PC-9 (cell line): ENCODE data around the gene MRC2.

Source experiments
- CTCF ChIP-seq: fragments of 200-600 bp; sonication (generic); conservative IDR thresholded peaks from 2 replicates; pipeline ENCODE4 v1.6.1; 2017; ENCODE audit warnings: mixed run types, antibody characterized with exemption, mild to moderate bottlenecking, moderate library complexity
- EZH2 ChIP-seq: fragments of 200-600 bp; sonication (generic); IDR thresholded peaks from 2 replicates; pipeline ENCODE4 v1.8.0; 2017; ENCODE audit warnings: antibody characterized with exemption, low read depth

DNA sequence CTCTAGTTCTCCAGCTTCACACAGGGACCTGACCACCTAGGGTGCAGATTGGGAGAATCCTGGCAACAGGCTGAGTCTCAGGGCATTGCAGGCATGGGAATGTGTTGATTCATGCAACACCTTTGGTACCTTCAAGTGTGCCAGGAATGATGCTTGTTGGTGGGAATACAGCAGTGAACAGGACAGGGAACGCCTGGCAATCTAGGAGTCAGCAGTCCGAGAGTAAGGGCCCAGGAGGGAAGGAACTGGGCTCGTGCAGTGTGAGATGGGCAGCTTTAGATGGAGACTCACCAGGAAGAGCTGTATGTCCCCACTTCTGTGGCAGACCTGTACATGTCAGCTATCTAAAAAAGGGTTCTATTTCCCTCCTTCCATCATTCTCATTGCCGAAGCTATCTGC, 12.0 kb upstream of the MRC2 start:
- TF ChIP-seq CTCF (no peak), EZH2 (no peak)
